ENCODE results near the gene ATP6V0D1.

DNA sequence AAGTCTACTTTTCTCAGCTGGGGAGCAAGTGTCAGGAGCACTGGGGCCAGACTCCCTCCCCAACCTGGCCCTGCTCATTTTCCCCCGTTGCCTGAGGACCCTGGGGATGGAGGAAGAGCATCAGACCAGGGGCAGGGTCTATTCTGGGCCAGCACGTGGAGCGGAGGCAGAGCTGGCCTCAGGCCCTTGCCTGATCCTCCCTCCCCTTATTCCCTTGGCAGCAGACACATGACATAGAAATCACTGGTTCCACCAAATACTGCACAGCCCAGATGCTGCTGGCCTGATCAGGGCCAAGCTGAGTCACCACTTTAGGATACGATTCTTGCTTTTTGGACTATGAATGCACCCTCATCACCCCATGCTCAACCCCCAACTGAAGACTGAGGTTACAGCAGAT is 18.1 kb upstream of the ATP6V0D1 start:
- TF ChIP-seq CREB1 (IDR thresholded peaks at IDR 0.05; ENCODE audit: low read depth) (no peak), EP300 (IDR thresholded peaks at IDR 0.05; ENCODE audit: borderline replicate concordance) (no peak), EGR1 (IDR thresholded peaks at IDR 0.05) (no peak), TAF1 (IDR thresholded peaks at IDR 0.05; ENCODE audit: low read depth) (no peak), RAD21 (IDR thresholded peaks at IDR 0.05; ENCODE audit: low read depth) (no peak)
- TF ChIP-seq, protein P1, sequence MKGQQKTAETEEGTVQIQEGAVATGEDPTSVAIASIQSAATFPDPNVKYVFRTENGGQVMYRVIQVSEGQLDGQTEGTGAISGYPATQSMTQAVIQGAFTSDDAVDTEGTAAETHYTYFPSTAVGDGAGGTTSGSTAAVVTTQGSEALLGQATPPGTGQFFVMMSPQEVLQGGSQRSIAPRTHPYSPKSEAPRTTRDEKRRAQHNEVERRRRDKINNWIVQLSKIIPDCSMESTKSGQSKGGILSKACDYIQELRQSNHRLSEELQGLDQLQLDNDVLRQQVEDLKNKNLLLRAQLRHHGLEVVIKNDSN (IDR thresholded peaks at IDR 0.05) = no peak
- TF ChIP-seq, protein P2, sequence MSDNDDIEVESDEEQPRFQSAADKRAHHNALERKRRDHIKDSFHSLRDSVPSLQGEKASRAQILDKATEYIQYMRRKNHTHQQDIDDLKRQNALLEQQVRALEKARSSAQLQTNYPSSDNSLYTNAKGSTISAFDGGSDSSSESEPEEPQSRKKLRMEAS (IDR thresholded peaks at IDR 0.05) = no peak
